Measurements from ENCODE around the gene CUBN. TPM values are rescaled to one million over a fixed set of nuclear protein-coding genes. Genes with fewer than 3 reads are reported as not detected.

CUBN gene
- total and polyA plus RNA-seq, 10 of the 15 experiments (the other 5 are each of a cell fraction or from before 2014, with no cell fraction given) = under 0.01 to 0.14 (median 0.02) TPM; not detected in 6

GRCh38 chr10:16964576-16965343 lies 164.9 kb downstream of the CUBN start:
- no TSS peak for BruUV-seq (replicated peaks)
- DNase-seq (ENCODE audit: low read depth, low spot score) (no peak), ATAC-seq (no peak), FAIRE-seq (no peak)
- ChIA-PET RAD21 (ENCODE audit: unreplicated experiment) (no interaction called here), POLR2A (no interaction called here), CTCF (no interaction called here), SMC1A (ENCODE audit: uncharacterized antibody, unreplicated experiment) (no interaction called here)
- Histone ChIP-seq H3K36me3 (ENCODE audit: control insufficient read depth in 2 of 2, insufficient read depth in 2 of 2, low read length in 1 of 2) (no peaks in the 10 kb centered on the region), H3K9me3 (replicated peaks; ENCODE audit: control insufficient read depth, insufficient read depth, low read length) (no peaks in the 10 kb centered on the region), H2AFZ (ENCODE audit: control insufficient read depth, low read depth, low read length) (no peak overlapping the region), H3K79me2 (ENCODE audit: control insufficient read depth, insufficient read depth, low read length) (no peaks in the 10 kb centered on the region), H3K9ac (ENCODE audit: control insufficient read depth, insufficient read depth, low read length) (no peak overlapping the region), H3K4me1 (ENCODE audit: control insufficient read depth, insufficient read depth, low read length) (no peaks in the 10 kb centered on the region), H3K27ac (ENCODE audit: control insufficient read depth, insufficient read depth) (no peak overlapping the region), H3K4me2 (ENCODE audit: control insufficient read depth, insufficient read depth) (no peak overlapping the region), H3K4me3 (no peak overlapping the region), H3K27me3 (replicated peaks in 1 of 2; ENCODE audit: control insufficient read depth in 2 of 2, insufficient read depth in 2 of 2, low read length in 1 of 2) (no peaks in the 10 kb centered on the region; a peak in 2 of 4 replicates), H4K20me1 (ENCODE audit: control insufficient read depth, insufficient read depth) (no peaks in the 10 kb centered on the region)
- 56% methylated on average over 15 of the region's 15 CpGs for WGBS (ENCODE audit: insufficient coverage, insufficient replicate concordance, low lambda C conversion rate, missing lambda C conversion rate)
- intact Hi-C loops (cut with micrococcal nuclease; ENCODE audit: unreplicated experiment) (no loop called here), in situ Hi-C loops (cut with MboI) (no loop called here)
- TF ChIP-seq ETV6 (conservative IDR thresholded peaks at IDR 0.05 in 1 of 2, IDR thresholded peaks at IDR 0.05 in 1 of 2; ENCODE audit: borderline replicate concordance in 1 of 2, low read depth in 1 of 2) (no peak), MTA3 (IDR thresholded peaks at IDR 0.05; ENCODE audit: borderline replicate concordance, low read length) (no peak), CTCF (IDR thresholded peaks at IDR 0.05 in 2 of 3, conservative IDR thresholded peaks at IDR 0.05 in 1 of 3; ENCODE audit: control insufficient read depth in 2 of 3, extremely low read depth in 1 of 3, insufficient read depth in 1 of 3, low read depth in 3 of 3, low read length in 3 of 3) (no peak), NR2F1 (conservative IDR thresholded peaks at IDR 0.05) (no peak), SUPT20H (IDR thresholded peaks at IDR 0.05; ENCODE audit: borderline replicate concordance, control insufficient read depth, low read depth, low read length) (no peak), GABPA (IDR thresholded peaks at IDR 0.05; ENCODE audit: low read depth) (no peak), TCF12 (IDR thresholded peaks at IDR 0.05; ENCODE audit: low read depth, low read length) (no peak), ZBED1 (IDR thresholded peaks at IDR 0.05; ENCODE audit: borderline replicate concordance) (no peak), PAX8 (IDR thresholded peaks at IDR 0.05) (no peak), POLR2AphosphoS5 (IDR thresholded peaks at IDR 0.05; ENCODE audit: low read length) (no peak), RELB (IDR thresholded peaks at IDR 0.05; ENCODE audit: low read depth) (no peak), ZBTB40 (IDR thresholded peaks at IDR 0.05; ENCODE audit: borderline replicate concordance) (no peak), TCF7 (IDR thresholded peaks at IDR 0.05; ENCODE audit: borderline replicate concordance) (no peak), HDAC2 (IDR thresholded peaks at IDR 0.05) (no peak)

All from GM12878 (cell line).